Measurements from ENCODE around the gene RIPPLY2.

DNA sequence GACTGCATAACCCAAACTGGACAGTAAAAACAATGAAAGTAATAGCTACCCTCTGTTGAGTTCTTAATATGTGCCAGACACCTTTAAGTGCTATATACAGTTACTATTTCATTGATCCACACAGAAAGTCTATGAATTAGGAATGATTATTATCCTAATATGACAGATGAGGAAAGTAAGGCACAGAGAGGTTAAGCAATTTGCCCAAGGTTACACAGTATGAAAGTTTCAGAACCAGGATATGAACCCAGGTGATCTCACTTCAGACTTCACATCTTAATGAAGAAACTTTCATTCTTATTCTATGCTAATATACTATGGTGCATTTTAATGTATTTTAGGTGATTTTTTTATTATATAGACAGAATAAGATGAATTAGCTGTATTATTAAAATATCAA, 40.6 kb upstream of the RIPPLY2 start:
- no peak for TF ChIP-seq CTCF (IDR thresholded peaks at IDR 0.05)
- no peak for TF ChIP-seq POLR2A (IDR thresholded peaks at IDR 0.05)
